HepG2 (cell line): Measurements from ENCODE around the gene ATP6V0A1. TPM values are rescaled to one million over a fixed set of nuclear protein-coding genes. Genes with fewer than 3 reads are reported as not detected.
A peak's percentile ranks its signal among the peaks of the same experiment; 100 is the strongest.

ENCODE experiments used
- BHLHE40 ChIP-seq: IDR thresholded peaks from 2 replicates; pipeline ENCODE4 v1.6.1; 2011; ENCODE audit warnings: low read length, improper control_type of control experiment
- CCDC6 ChIP-seq: sonication (generic); formaldehyde crosslinking; IDR thresholded peaks from 2 replicates; pipeline ENCODE4 v1.8.1; 2022; ENCODE audit warnings: mild to moderate bottlenecking, missing genetic modification reagents, moderate library complexity
- CERS6 ChIP-seq: sonication (generic); formaldehyde crosslinking; IDR thresholded peaks from 2 replicates; pipeline ENCODE4 v1.5.0; 2020; ENCODE audit warnings: missing genetic modification reagents
- HBP1 ChIP-seq: IDR thresholded peaks from 2 replicates; pipeline ENCODE4 v1.6.1; 2016; ENCODE audit warnings: low read depth, control low read depth
- HDAC1 ChIP-seq: sonication (generic); formaldehyde crosslinking; IDR thresholded peaks from 2 replicates; pipeline ENCODE4 v1.5.1; 2020; ENCODE audit warnings: mild to moderate bottlenecking, missing genetic modification reagents
- HNRNPK ChIP-seq: fragments of 200-400 bp; formaldehyde crosslinking; IDR thresholded peaks from 2 replicates; pipeline ENCODE4 v1.6.1; 2018; ENCODE audit warnings: low read length, low read depth, moderate library complexity, mild to moderate bottlenecking; ENCODE audit not compliant: poor library complexity, severe bottlenecking
- HOXA3 ChIP-seq: sonication (generic); formaldehyde crosslinking; IDR thresholded peaks from 2 replicates; pipeline ENCODE4 v1.5.0; 2020; ENCODE audit warnings: missing genetic modification reagents
- HOXA5 ChIP-seq: sonication (generic); formaldehyde crosslinking; IDR thresholded peaks from 2 replicates; pipeline ENCODE4 v1.4.0; 2020; ENCODE audit warnings: missing genetic modification reagents
- MNT ChIP-seq: fragments of 450-650 bp; IDR thresholded peaks from 2 replicates; pipeline ENCODE4 v1.6.1; 2016
- NFIB ChIP-seq: sonication (generic); formaldehyde crosslinking; IDR thresholded peaks from 2 replicates; pipeline ENCODE4 v1.9.0; 2021; ENCODE audit warnings: missing genetic modification reagents, mild to moderate bottlenecking, borderline replicate concordance
- NFKBIZ ChIP-seq: IDR thresholded peaks from 2 replicates; pipeline ENCODE4 v1.6.1; 2018; ENCODE audit warnings: missing genetic modification reagents, missing compliant biosample characterization
- NFYB ChIP-seq: sonication (generic); formaldehyde crosslinking; IDR thresholded peaks from 2 replicates; pipeline ENCODE4 v1.4.0; 2020; ENCODE audit warnings: missing genetic modification reagents
- PAX8 ChIP-seq: sonication (generic); formaldehyde crosslinking; IDR thresholded peaks from 2 replicates; pipeline ENCODE4 v1.8.0; 2022; ENCODE audit warnings: mild to moderate bottlenecking, missing genetic modification reagents, borderline replicate concordance
- RFXANK ChIP-seq: IDR thresholded peaks from 2 replicates; pipeline ENCODE4 v1.6.1; 2016
- SALL2 ChIP-seq: sonication (generic); formaldehyde crosslinking; IDR thresholded peaks from 2 replicates; pipeline ENCODE4 v1.8.1; 2023; ENCODE audit warnings: mild to moderate bottlenecking, missing genetic modification reagents, inconsistent platforms
- SAP130 ChIP-seq: IDR thresholded peaks from 2 replicates; pipeline ENCODE4 v1.6.1; 2016; ENCODE audit warnings: low read depth
- SNAPC5 ChIP-seq: sonication (generic); formaldehyde crosslinking; IDR thresholded peaks from 2 replicates; pipeline ENCODE4 v1.8.1; 2023; ENCODE audit warnings: mild to moderate bottlenecking, missing genetic modification reagents, borderline replicate concordance
- SPEN ChIP-seq: sonication (generic); formaldehyde crosslinking; IDR thresholded peaks from 2 replicates; pipeline ENCODE4 v1.5.1; 2020; ENCODE audit warnings: low read depth, mild to moderate bottlenecking, missing genetic modification reagents
- STAG1 ChIP-seq: sonication (generic); formaldehyde crosslinking; IDR thresholded peaks from 2 replicates; pipeline ENCODE4 v1.4.0; 2020; ENCODE audit warnings: missing genetic modification reagents
- TBP ChIP-seq: sonication (generic); formaldehyde crosslinking; IDR thresholded peaks from 2 replicates; pipeline ENCODE4 v1.5.0; 2020; ENCODE audit warnings: missing genetic modification reagents
- TBX3 ChIP-seq: fragments of 450-650 bp; IDR thresholded peaks from 2 replicates; pipeline ENCODE4 v1.6.1; 2017; ENCODE audit warnings: antibody characterized with exemption, mild to moderate bottlenecking, inconsistent platforms, borderline replicate concordance
- ZBTB14 ChIP-seq: sonication (generic); formaldehyde crosslinking; IDR thresholded peaks from 2 replicates; pipeline ENCODE4 v1.4.0; 2020; ENCODE audit warnings: missing genetic modification reagents
- ZC3H4 ChIP-seq: sonication (generic); formaldehyde crosslinking; IDR thresholded peaks from 2 replicates; pipeline ENCODE4 v1.4.0; 2020; ENCODE audit warnings: missing genetic modification reagents, borderline replicate concordance
- ZFP62 ChIP-seq: sonication (generic); formaldehyde crosslinking; IDR thresholded peaks from 2 replicates; pipeline ENCODE4 v1.4.0; 2020; ENCODE audit warnings: missing genetic modification reagents
- ZNF17 ChIP-seq: sonication (generic); formaldehyde crosslinking; IDR thresholded peaks from 2 replicates; pipeline ENCODE4 v1.5.0; 2020; ENCODE audit warnings: mild to moderate bottlenecking, missing genetic modification reagents
- ZNF263 ChIP-seq: sonication (generic); formaldehyde crosslinking; IDR thresholded peaks from 2 replicates; pipeline ENCODE4 v1.4.0; 2020; ENCODE audit warnings: missing genetic modification reagents
- polyA plus RNA-seq, 8 experiments: library from polyadenylated mRNA; depleted of rRNA in 3 of 8; stranded (reverse) in 7 of 8; unstranded in 1 of 8; fragments of >200 nt; fragmentation: Illumina TruSeq in 4 of 8; extraction: Trizol in 4 of 8; gene quantifications; 2 replicates each; pipeline versions ENCODE4 v1.2.1 to v1.2.3, GENCODE V29; 2011 to 2016; ENCODE audit warnings: low read depth in 4 of 8, missing spikeins in 1 of 8, mixed read lengths in 1 of 8; ENCODE audit not compliant: insufficient read depth in 1 of 8
- total RNA-seq, 5 experiments: library from RNA; depleted of rRNA; stranded (reverse); fragments of >200 nt; fragmentation: Illumina TruSeq; extraction: Trizol; gene quantifications; 2 replicates each; pipeline ENCODE4 v1.2.3, GENCODE V29; 2016; ENCODE audit warnings: low read depth in 1 of 5

Gene ATP6V0A1
- total and polyA plus RNA-seq, 2 of the 13 experiments (the other 11 are each of a cell fraction or from before 2014, with no cell fraction given), result 27.9 to 54.1 TPM

- TF ChIP-seq STAG1 (CRISPR knock-in tag) (no peak), ZNF17 (CRISPR knock-in tag) (no peak), PAX8 (no peak), NFYB (CRISPR knock-in tag) (no peak), RFXANK (CRISPR knock-in tag) (no peak), ZBTB14 (CRISPR knock-in tag) (no peak), ZNF263 (CRISPR knock-in tag) (no peak), MNT (no peak), CCDC6 (CRISPR knock-in tag) (0 out of 2 replicates have a peak, but pooled peaks have one; percentile 11), NFKBIZ (CRISPR knock-in tag) (no peak), TBP (CRISPR knock-in tag) (no peak), NFIB (CRISPR knock-in tag) (no peak), ZFP62 (no peak), SALL2 (peak; percentile 61; the same call in 1 of the 2 replicates), SAP130 (CRISPR knock-in tag) (0 out of 2 replicates have a peak, but pooled peaks have one; percentile 11), HNRNPK (no peak), HOXA3 (CRISPR knock-in tag) (no peak), ZC3H4 (peak; percentile 39; the same call in 1 of the 2 replicates), CERS6 (CRISPR knock-in tag) (no peak), HOXA5 (CRISPR knock-in tag) (peak; percentile 43; the same call in 1 of the 2 replicates), SPEN (CRISPR knock-in tag) (no peak), HBP1 (peak; percentile 14; the same call in 1 of the 2 replicates), TBX3 (peak; percentile 7; the same call in 1 of the 2 replicates), SNAPC5 (CRISPR knock-in tag) (no peak), BHLHE40 (peak; percentile 69), HDAC1 (CRISPR knock-in tag) (no peak)
Measured at GRCh38 chr17:42563143-42563509, 104.4 kb downstream of the ATP6V0A1 start (continued).
